ENCODE data around the gene SH3D19. TPM values are rescaled to one million over a fixed set of nuclear protein-coding genes. Genes with fewer than 3 reads are reported as not detected.
"Not testable (repeated sequence)": the region's sequence is repeated elsewhere in the genome, so short reads cannot be mapped to it uniquely, and the experiment has no call there.

SH3D19 gene
- total RNA-seq, 2 experiments from 2014 or later, result not detected

GRCh38 chr4:151092488-151092887, 232.9 kb downstream of the SH3D19 start:
- Mint-ChIP-seq H3K9me3 (ENCODE audit: insufficient read depth) (no peaks in the 10 kb centered on the region), H3K4me3 (no peak overlapping the region), H3K36me3 (ENCODE audit: low read depth) (no peaks in the 10 kb centered on the region), H3K27ac (no peak overlapping the region), H3K4me1 (ENCODE audit: low read depth) (peaks cover 2% of the 10 kb centered on the region), H3K27me3 (ENCODE audit: low read depth) (peaks cover 6% of the 10 kb centered on the region)
- POLR2A ChIA-PET, result no interaction called here
- CTCF ChIA-PET, result no interaction called here
- no peak for DNase-seq
- ATAC-seq, result no peak

- Mint-ChIP-seq H3K27ac (no peak overlapping the region), H3K4me1 (ENCODE audit: low read depth) (peaks cover 2% of the 10 kb centered on the region), H3K36me3 (ENCODE audit: low read depth) (no peaks in the 10 kb centered on the region), H3K9me3 (ENCODE audit: insufficient read depth) (no peaks in the 10 kb centered on the region), H3K27me3 (ENCODE audit: low read depth) (peaks cover 8% of the 10 kb centered on the region), H3K4me3 (no peak overlapping the region)
- POLR2A ChIA-PET, result interaction anchor here (0.6 kb wide), 1 partner anchor 144 kb away, joined by 3 read pairs; no protein-coding TSS in a partner anchor
- ATAC-seq (no peak), DNase-seq (no peak)
- CTCF ChIA-PET, result interaction anchor here (1.8 kb wide), 1 partner anchor 8 kb away, joined by 4 read pairs; the partner anchor contains the start of gene RPS3A
Measured at GRCh38 chr4:151091047-151091446, 234.4 kb downstream of the SH3D19 start.

GRCh38 chr4:151087467-151087866, 237.9 kb downstream of the SH3D19 start:
- Mint-ChIP-seq H3K36me3 (ENCODE audit: low read depth) (no peaks in the 10 kb centered on the region), H3K4me3 (no peak overlapping the region), H3K27ac (no peak overlapping the region), H3K27me3 (ENCODE audit: low read depth) (peaks cover 4% of the 10 kb centered on the region), H3K9me3 (ENCODE audit: insufficient read depth) (no peaks in the 10 kb centered on the region), H3K4me1 (ENCODE audit: low read depth) (no peaks in the 10 kb centered on the region)
- no peak for DNase-seq
- ATAC-seq, result no peak
- ChIA-PET CTCF (no interaction called here), POLR2A (no interaction called here)

GRCh38 chr4:151077978-151078377, 247.4 kb downstream of the SH3D19 start:
- ATAC-seq; CTCF ChIA-PET; DNase-seq; H3K36me3 Mint-ChIP-seq (ENCODE audit: low read depth); H3K27me3 Mint-ChIP-seq (ENCODE audit: low read depth); POLR2A ChIA-PET; H3K4me3 Mint-ChIP-seq; H3K4me1 Mint-ChIP-seq (ENCODE audit: low read depth); H3K27ac Mint-ChIP-seq; H3K9me3 Mint-ChIP-seq (ENCODE audit: insufficient read depth): not testable (repeated sequence)

GRCh38 chr4:151074416-151074916, 250.9 kb downstream of the SH3D19 start:
- DNase-seq (no peak), ATAC-seq (no peak)
- no peaks in the 10 kb centered on the region for H3K9me3 Mint-ChIP-seq (ENCODE audit: insufficient read depth)
- peaks cover 5% of the 10 kb centered on the region for H3K4me1 Mint-ChIP-seq (ENCODE audit: low read depth)
- no peak overlapping the region for H3K27ac Mint-ChIP-seq
- no peaks in the 10 kb centered on the region for H3K36me3 Mint-ChIP-seq (ENCODE audit: low read depth)
- H3K27me3 Mint-ChIP-seq (ENCODE audit: low read depth), result peaks cover 10% of the 10 kb centered on the region
- H3K4me3 Mint-ChIP-seq, result no peak overlapping the region
- CTCF ChIA-PET, result no interaction called here
- POLR2A ChIA-PET, result no interaction called here

Other genes with a start within 250 kb of the SH3D19 start
- 1,000 to 10,000 TPM; 1,540 to 1,580 TPM for gene RPS3A, start 226.0 kb downstream of the SH3D19 start, total RNA-seq
- not detected for gene PRSS48, start 48.4 kb downstream of the SH3D19 start, total RNA-seq
- not detected for gene FHIP1A, start 83.6 kb upstream of the SH3D19 start, total RNA-seq

Measured in activated CD8-positive, alpha-beta T cell treated with anti-CD3 and anti-CD28 coated beads, Interleukin-2, amount 10 ng/mL, durations not matched to agents 7 days and 5 days (primary cell).